K562 (cell line): ENCODE results near the gene CDR2L. TPM values are rescaled to one million over a fixed set of nuclear protein-coding genes. Genes with fewer than 3 reads are reported as not detected.
A peak's percentile ranks its signal among the peaks of the same experiment; 100 is the strongest.

ENCODE experiments used
- ATAC-seq: fragments of 200-7000 bp; cut with Tn5 transposase; 3 replicates; pipeline ENCODE4 v1.9.1; 2020; ENCODE audit warnings: moderate library complexity
- BruUV-seq: library from RNA; stranded (reverse); fragments of 400-500 nt; replicated peaks from 2 replicates; lab custom pipeline; 2021; lab: Mats Ljungman, UMichigan
- CTCF ChIA-PET: fragments of 300-600 bp; formaldehyde crosslinking; extraction: SDS; loops from one replicate; lab custom pipeline; 2021; ENCODE audit warnings: low intra/inter-chr PET ratio; lab: Yijun Ruan, JAX
- POLR2A ChIA-PET: fragments of 300-600, 350-650 bp; sonication (Branson Sonifier 250); formaldehyde crosslinking; extraction: SDS; loops from one replicate; lab custom pipeline; 2021; ENCODE audit warnings: antibody characterized with exemption, inconsistent platforms; lab: Yijun Ruan, JAX
- DNase-seq, 4 experiments: peaks; one replicate each; pipeline versions ENCODE4 v3.0.0 to v3.0.0-alpha.2; 2011 to 2018; ENCODE audit warnings: low spot score in 3 of 4, mixed read lengths in 3 of 4; ENCODE audit errors: extremely low read depth in 1 of 4
- FAIRE-seq: peaks from 2 replicates; lab custom pipeline; 2011; peaks lifted over from hg19 to GRCh38; lab: Jason Lieb, UNC
- H2AFZ ChIP-seq: 2 replicates; pipeline ENCODE4 v1.6.0; 2011; ENCODE audit warnings: low read depth, low read length, control low read depth, inconsistent platforms
- H3K27ac ChIP-seq: fragments of 200-600 bp; 3 replicates; pipeline ENCODE4 v1.8.0; 2011; ENCODE audit warnings: low read depth, mild to moderate bottlenecking, control low read depth, inconsistent platforms, low read length, moderate library complexity, mixed read lengths; ENCODE audit errors: extremely low read depth
- H3K27me3 ChIP-seq, 2 experiments: fragments of 300-600 bp in 1 of 2; 2 replicates in 1 of 2; 3 replicates in 1 of 2; pipeline versions ENCODE4 v1.6.0 to v1.8.0; 2011; ENCODE audit warnings: inconsistent platforms in 2 of 2, low read length in 2 of 2, mild to moderate bottlenecking in 1 of 2, mixed read lengths in 1 of 2, moderate library complexity in 1 of 2; ENCODE audit not compliant: control insufficient read depth in 2 of 2, insufficient read depth in 2 of 2
- H3K36me3 ChIP-seq: fragments of 300-600 bp; 3 replicates; pipeline ENCODE4 v1.8.0; 2011; ENCODE audit warnings: mild to moderate bottlenecking, low read length, inconsistent platforms; ENCODE audit not compliant: control insufficient read depth, insufficient read depth
- H3K4me1 ChIP-seq, 2 experiments: fragments of 200-600 bp in 1 of 2; replicated peaks in 1 of 2; 2 replicates in 1 of 2; 3 replicates in 1 of 2; pipeline versions ENCODE4 v1.5.1 to v1.8.0; 2011; ENCODE audit warnings: inconsistent platforms in 2 of 2, low read length in 2 of 2, mild to moderate bottlenecking in 1 of 2, mixed read lengths in 1 of 2, moderate library complexity in 1 of 2; ENCODE audit not compliant: control insufficient read depth in 2 of 2, insufficient read depth in 2 of 2
- H3K4me2 ChIP-seq: 2 replicates; pipeline ENCODE4 v1.6.1; 2011; ENCODE audit warnings: low read length, control low read depth, inconsistent platforms, mixed read lengths; ENCODE audit not compliant: insufficient read depth
- H3K4me3 ChIP-seq: fragments of 200-600 bp; sonication (generic), shearing (Covaris generic); 2 replicates; pipeline ENCODE4 v1.5.1; 2016; ENCODE audit warnings: control low read depth, inconsistent platforms
- H3K79me2 ChIP-seq: fragments of 200-600 bp; 3 replicates; pipeline ENCODE4 v1.8.0; 2011; ENCODE audit warnings: low read length, inconsistent platforms; ENCODE audit not compliant: control insufficient read depth, insufficient read depth
- H3K9ac ChIP-seq, 2 experiments: 2 replicates each; pipeline versions ENCODE4 v1.6.0 to v1.6.1; 2011; ENCODE audit warnings: low read depth in 2 of 2, low read length in 2 of 2, control low read depth in 1 of 2, inconsistent platforms in 1 of 2, mild to moderate bottlenecking in 1 of 2, mixed read lengths in 1 of 2; ENCODE audit not compliant: insufficient read depth in 1 of 2
- H3K9me1 ChIP-seq: one replicate; pipeline ENCODE4 v1.6.0; 2011; ENCODE audit warnings: inconsistent platforms, mild to moderate bottlenecking, low read length, moderate library complexity; ENCODE audit not compliant: control insufficient read depth, insufficient read depth
- H3K9me3 ChIP-seq: replicated peaks from 2 replicates; pipeline ENCODE4 v1.5.1; 2011; ENCODE audit warnings: low read depth, low read length, inconsistent platforms; ENCODE audit not compliant: control insufficient read depth, insufficient read depth
- H4K20me1 ChIP-seq: replicated peaks from 2 replicates; pipeline ENCODE4 v1.6.1; 2011; ENCODE audit warnings: low read length, inconsistent platforms, mixed read lengths; ENCODE audit not compliant: control insufficient read depth, insufficient read depth
- KAT2B ChIP-seq: IDR thresholded peaks from one replicate; pipeline ENCODE4 v1.6.1; 2012; ENCODE audit warnings: low read depth, mild to moderate bottlenecking, control low read depth, inconsistent platforms, low read length, moderate library complexity
- KHSRP ChIP-seq: fragments of 450-650 bp; IDR thresholded peaks from 2 replicates; pipeline ENCODE4 v1.6.1; 2017
- POLR2G ChIP-seq: fragments of 200-400 bp; formaldehyde crosslinking; IDR thresholded peaks from 2 replicates; pipeline ENCODE4 v1.6.1; 2017; ENCODE audit warnings: low read depth, mild to moderate bottlenecking, antibody characterized with exemption, low read length, moderate library complexity
- TEAD1 ChIP-seq, 2 experiments: fragments of 450-650 bp in 1 of 2; sonication (generic) in 1 of 2; formaldehyde crosslinking; IDR thresholded peaks; 2 replicates each; pipeline versions ENCODE4 v1.4.0 to v1.8.0; 2020 to 2022; ENCODE audit warnings: mild to moderate bottlenecking in 2 of 2, missing genetic modification reagents in 1 of 2
- TRIM28 ChIP-seq: fragments of 450-650 bp; IDR thresholded peaks from 2 replicates; pipeline ENCODE4 v1.6.1; 2017
- WGBS: fragments of 100-300 bp; shearing (Covaris generic); methylation state at CpG from one replicate; pipeline ENCODE4 v1.1.6; 2016; ENCODE audit warnings: low coverage, mixed read lengths; ENCODE audit not compliant: insufficient coverage; ENCODE audit errors: missing lambda C conversion rate; 5-methylcytosine and 5-hydroxymethylcytosine counted together
- in situ Hi-C: fragments of 300-500 bp; cut with MboI; formaldehyde crosslinking; loops from 4 replicates; pipeline ENCODE4 v1.15.0; 2018; ENCODE audit warnings: inconsistent platforms, mixed read lengths
- intact Hi-C: fragments of 100-400 bp; cut with micrococcal nuclease; formaldehyde crosslinking; loops from 2 replicates; pipeline ENCODE4 v1.14.2; 2022
- polyA plus RNA-seq, 8 experiments: library from polyadenylated mRNA; depleted of rRNA in 4 of 8; stranded (reverse) in 5 of 8; unstranded in 3 of 8; fragments of >200 nt; fragmentation: Nextera tagmentation in 2 of 8; fragmentation: Illumina TruSeq in 1 of 8; extraction: Ambion mirVana in 2 of 8; extraction: Trizol in 1 of 8; gene quantifications; 2 replicates each; pipeline versions ENCODE4 v1.2.1 to v1.2.3, GENCODE V29; 2011 to 2014; ENCODE audit warnings: inconsistent platforms in 1 of 8, missing spikeins in 1 of 8
- total RNA-seq, 7 experiments: library from RNA; depleted of rRNA in 6 of 7; stranded (reverse); fragments of >200 nt in 6 of 7; fragmentation: Illumina TruSeq in 2 of 7; extraction: Trizol in 2 of 7; gene quantifications; 2 replicates each; pipeline versions ENCODE4 v1.2.1 to v1.2.3, GENCODE V29; 2011 to 2021; ENCODE audit warnings: low replicate concordance in 1 of 7
- TF ChIP-seq, protein P1 (sequence below): IDR thresholded peaks from 3 replicates; pipeline ENCODE4 v1.6.1; 2011; ENCODE audit warnings: borderline replicate concordance, mild to moderate bottlenecking; ENCODE audit not compliant: insufficient read length, insufficient read depth
- TF ChIP-seq, protein P2 (sequence below): fragments of 250-450 bp; sonication (Bioruptor Pico); IDR thresholded peaks from 2 replicates; pipeline ENCODE4 v1.5.0; 2020; ENCODE audit warnings: mild to moderate bottlenecking

The CDR2L gene
- total and polyA plus RNA-seq, 9 of the 15 experiments (the other 6 are each of a cell fraction or from before 2014, with no cell fraction given) = 2.7 to 16.0 (median 7.3) TPM

DNA sequence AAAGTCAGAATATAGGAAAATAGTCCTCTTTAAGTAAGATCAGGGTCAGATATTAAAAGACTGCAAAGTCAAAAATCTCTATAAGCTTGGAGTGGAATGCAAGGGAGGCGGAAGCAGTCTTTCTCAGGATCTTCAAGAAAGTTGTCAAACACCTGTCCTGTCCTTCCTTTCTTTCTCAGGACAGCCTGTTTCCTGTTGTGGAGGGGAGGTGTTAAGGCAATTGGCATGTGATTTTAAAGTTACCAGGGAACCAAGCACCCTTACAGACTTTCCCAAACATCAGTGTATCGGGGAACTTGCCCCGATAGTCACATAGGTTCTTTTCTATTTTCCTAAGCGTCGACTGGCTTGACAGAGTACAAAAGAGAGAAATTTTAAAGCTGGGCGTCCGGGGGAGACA lies 57.3 kb downstream of the CDR2L start:
- no peak overlapping the region for H3K4me2 ChIP-seq
- ATAC-seq = no peak
- no peak overlapping the region for H2AFZ ChIP-seq
- H3K9me1 ChIP-seq = no peaks in the 10 kb centered on the region
- no peak overlapping the region for H3K9ac ChIP-seq
- no peaks in the 10 kb centered on the region for H3K27me3 ChIP-seq
- TF ChIP-seq POLR2G = no peak
- TF ChIP-seq, protein P1, sequence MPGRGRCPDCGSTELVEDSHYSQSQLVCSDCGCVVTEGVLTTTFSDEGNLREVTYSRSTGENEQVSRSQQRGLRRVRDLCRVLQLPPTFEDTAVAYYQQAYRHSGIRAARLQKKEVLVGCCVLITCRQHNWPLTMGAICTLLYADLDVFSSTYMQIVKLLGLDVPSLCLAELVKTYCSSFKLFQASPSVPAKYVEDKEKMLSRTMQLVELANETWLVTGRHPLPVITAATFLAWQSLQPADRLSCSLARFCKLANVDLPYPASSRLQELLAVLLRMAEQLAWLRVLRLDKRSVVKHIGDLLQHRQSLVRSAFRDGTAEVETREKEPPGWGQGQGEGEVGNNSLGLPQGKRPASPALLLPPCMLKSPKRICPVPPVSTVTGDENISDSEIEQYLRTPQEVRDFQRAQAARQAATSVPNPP = no peak
- no peak for TF ChIP-seq TEAD1 (CRISPR knock-in tag; IDR thresholded peaks at IDR 0.05)
- TF ChIP-seq, protein P2, sequence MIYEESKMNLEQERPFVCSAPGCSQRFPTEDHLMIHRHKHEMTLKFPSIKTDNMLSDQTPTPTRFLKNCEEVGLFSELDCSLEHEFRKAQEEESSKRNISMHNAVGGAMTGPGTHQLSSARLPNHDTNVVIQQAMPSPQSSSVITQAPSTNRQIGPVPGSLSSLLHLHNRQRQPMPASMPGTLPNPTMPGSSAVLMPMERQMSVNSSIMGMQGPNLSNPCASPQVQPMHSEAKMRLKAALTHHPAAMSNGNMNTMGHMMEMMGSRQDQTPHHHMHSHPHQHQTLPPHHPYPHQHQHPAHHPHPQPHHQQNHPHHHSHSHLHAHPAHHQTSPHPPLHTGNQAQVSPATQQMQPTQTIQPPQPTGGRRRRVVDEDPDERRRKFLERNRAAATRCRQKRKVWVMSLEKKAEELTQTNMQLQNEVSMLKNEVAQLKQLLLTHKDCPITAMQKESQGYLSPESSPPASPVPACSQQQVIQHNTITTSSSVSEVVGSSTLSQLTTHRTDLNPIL (CRISPR knock-in tag) = no peak
- TF ChIP-seq TRIM28 = no peak
- TF ChIP-seq KAT2B = no peak
- TF ChIP-seq KHSRP = no peak
- ChIA-PET CTCF (no interaction called here), POLR2A (interaction anchor here (0.6 kb wide), 2 partner anchors 61 to 127 kb away, joined by 3 read pairs; no protein-coding TSS in a partner anchor)
- H3K4me1 ChIP-seq = peaks cover 11 to 15% of the 10 kb centered on the region in 2 experiments
- peaks cover 45% of the 10 kb centered on the region for H3K79me2 ChIP-seq
- no peak overlapping the region for H3K4me3 ChIP-seq
- in situ Hi-C loops = no loop called here
- no peaks in the 10 kb centered on the region for H3K9me3 ChIP-seq
- no peak for FAIRE-seq
- no TSS peak for BruUV-seq
- intact Hi-C loops = no loop called here
- DNase-seq = no peak
- WGBS = 93% methylated on average over 7 of the region's 7 CpGs
- peaks cover 42% of the 10 kb centered on the region for H3K36me3 ChIP-seq
- H4K20me1 ChIP-seq = no peaks in the 10 kb centered on the region; the same call in 1 of the 2 replicates
- peak overlapping the region; percentile 10; the same call in 1 of the 3 replicates for H3K27ac ChIP-seq
